Measurements from ENCODE around the gene SMARCA2.

GRCh38 chr9:2173170-2173569 lies 158.0 kb downstream of the SMARCA2 start:
- no peak for TF ChIP-seq CTCF (IDR thresholded peaks at IDR 0.05; ENCODE audit: insufficient read depth, low read length, poor library complexity, severe bottlenecking)
- no peak for TF ChIP-seq EZH2phosphoT487 (conservative IDR thresholded peaks at IDR 0.05; ENCODE audit: low read length)

Measured in SU-DHL-6 (cell line).